Activated CD4-positive, alpha-beta T cell treated with anti-CD3 and anti-CD28 coated beads, Interleukin-2, Interleukin-6, amounts not matched to agents 100 ng/mL and 50 ng/mL, durations not matched to agents 16 hours and 8 hours (primary cell): ENCODE results near the gene COL16A1.

Source experiments
- DNase-seq: peaks from one replicate; pipeline ENCODE4 v3.0.0-alpha.2; 2020

The COL16A1 gene

GRCh38 chr1:31703431-31704270, at the start of gene COL16A1:
Gene COL16A1, minus strand, starts transcription at chr1:31704017. Its CDS starts 1,824 bp downstream, at chr1:31702193.
- no peak for DNase-seq

- DNase-seq: no peak
Observed at GRCh38 chr1:31752952-31753475, 49.2 kb upstream of the COL16A1 start.

GRCh38 chr1:31752258-31752657, 48.4 kb upstream of the COL16A1 start:
- DNase-seq: no peak

- no peak for DNase-seq
Observed at GRCh38 chr1:31751822-31752241, 48.0 kb upstream of the COL16A1 start.

- DNase-seq: no peak
Observed at GRCh38 chr1:31750858-31751510, 47.2 kb upstream of the COL16A1 start.

- no peak for DNase-seq
Observed at GRCh38 chr1:31749785-31750735, 46.2 kb upstream of the COL16A1 start.

- no peak for DNase-seq
Observed at GRCh38 chr1:31748365-31748764, 44.5 kb upstream of the COL16A1 start.

- no peak for DNase-seq
Observed at GRCh38 chr1:31747304-31747703, 43.5 kb upstream of the COL16A1 start.

- DNase-seq: no peak
Observed at GRCh38 chr1:31746687-31747086, 42.9 kb upstream of the COL16A1 start.

GRCh38 chr1:31745946-31746670, 42.3 kb upstream of the COL16A1 start:
- no peak for DNase-seq

GRCh38 chr1:31745096-31745945, 41.5 kb upstream of the COL16A1 start:
- peak; percentile 70 for DNase-seq

GRCh38 chr1:31744165-31744888, 40.5 kb upstream of the COL16A1 start:
- no peak for DNase-seq

GRCh38 chr1:31742462-31743212, 38.8 kb upstream of the COL16A1 start:
- DNase-seq: no peak

GRCh38 chr1:31739346-31739745, 35.5 kb upstream of the COL16A1 start:
- peak; percentile 64 for DNase-seq

GRCh38 chr1:31736675-31737074, 32.9 kb upstream of the COL16A1 start:
- DNase-seq: no peak

- no peak for DNase-seq
Observed at GRCh38 chr1:31735571-31735970, 31.8 kb upstream of the COL16A1 start.

- DNase-seq: no peak
Observed at GRCh38 chr1:31734582-31735107, 30.8 kb upstream of the COL16A1 start.

GRCh38 chr1:31733389-31734219, 29.8 kb upstream of the COL16A1 start:
- no peak for DNase-seq
